GM12878 (cell line): ENCODE results near the gene USH1C. TPM values are rescaled to one million over a fixed set of nuclear protein-coding genes. Genes with fewer than 3 reads are reported as not detected.

ENCODE experiments used
- ATAC-seq: fragments of 200-7000 bp; cut with Tn5 transposase; 3 replicates; pipeline ENCODE4 v1.9.1; 2020; ENCODE audit warnings: mild to moderate bottlenecking, moderate library complexity
- BruUV-seq: library from RNA; stranded (reverse); fragments of 400-500 nt; replicated peaks from 2 replicates; lab custom pipeline; 2021; lab: Mats Ljungman, UMichigan
- CTCF ChIA-PET: fragments of 300-600 bp; sonication (Branson Sonifier 250); formaldehyde crosslinking; extraction: SDS; loops from one replicate; lab custom pipeline; 2021; ENCODE audit warnings: inconsistent platforms; lab: Yijun Ruan, JAX
- POLR2A ChIA-PET: fragments of 350-600 bp; formaldehyde crosslinking; extraction: SDS; loops from one replicate; lab custom pipeline; 2021; ENCODE audit warnings: inconsistent platforms; lab: Charles Lee
- RAD21 ChIA-PET: fragments of 300-600 bp; sonication (Branson Sonifier 250); formaldehyde crosslinking; loops from one replicate; lab custom pipeline; 2023; ENCODE audit warnings: antibody characterized with exemption; ENCODE audit not compliant: unreplicated experiment; lab: Charles Lee
- SMC1A ChIA-PET: fragments of 300-600 bp; sonication (Branson Sonifier 250); formaldehyde crosslinking; loops from one replicate; lab custom pipeline; 2023; ENCODE audit not compliant: unreplicated experiment, uncharacterized antibody; lab: Charles Lee
- DNase-seq: peaks from one replicate; pipeline ENCODE4 v3.0.0-alpha.2; 2011; ENCODE audit warnings: low read depth, low spot score
- FAIRE-seq: peaks from 3 replicates; lab custom pipeline; 2011; peaks lifted over from hg19 to GRCh38; lab: Jason Lieb, UNC
- H2AFZ ChIP-seq: 2 replicates; pipeline ENCODE4 v1.6.0; 2011; ENCODE audit warnings: low read depth, low read length, control low read depth; ENCODE audit not compliant: control insufficient read depth
- H3K27ac ChIP-seq: 2 replicates; pipeline ENCODE4 v1.5.1; 2011; ENCODE audit warnings: control low read depth; ENCODE audit not compliant: control insufficient read depth, insufficient read depth
- H3K27me3 ChIP-seq, 2 experiments: replicated peaks in 1 of 2; 2 replicates each; pipeline versions ENCODE4 v1.6.0 to v1.6.1; 2011; ENCODE audit warnings: low read length in 1 of 2; ENCODE audit not compliant: control insufficient read depth in 2 of 2, insufficient read depth in 2 of 2
- H3K36me3 ChIP-seq, 2 experiments: 2 replicates each; pipeline ENCODE4 v1.5.1; 2011; ENCODE audit warnings: low read length in 1 of 2; ENCODE audit not compliant: control insufficient read depth in 2 of 2, insufficient read depth in 2 of 2
- H3K4me1 ChIP-seq: 2 replicates; pipeline ENCODE4 v1.6.1; 2011; ENCODE audit warnings: mild to moderate bottlenecking, low read length, moderate library complexity, mixed read lengths; ENCODE audit not compliant: control insufficient read depth, insufficient read depth
- H3K4me2 ChIP-seq: 2 replicates; pipeline ENCODE4 v1.6.0; 2011; ENCODE audit warnings: control low read depth; ENCODE audit not compliant: control insufficient read depth, insufficient read depth
- H3K4me3 ChIP-seq: fragments of 200-600 bp; sonication (generic); 2 replicates; pipeline ENCODE4 v1.5.1; 2016
- H3K79me2 ChIP-seq: 2 replicates; pipeline ENCODE4 v1.6.0; 2011; ENCODE audit warnings: low read length; ENCODE audit not compliant: control insufficient read depth, insufficient read depth
- H3K9ac ChIP-seq: 2 replicates; pipeline ENCODE4 v1.8.0; 2011; ENCODE audit warnings: low read length, control low read depth, mixed read lengths; ENCODE audit not compliant: control insufficient read depth, insufficient read depth
- H3K9me3 ChIP-seq: replicated peaks from 3 replicates; pipeline ENCODE4 v1.5.1; 2011; ENCODE audit warnings: mild to moderate bottlenecking, low read length; ENCODE audit not compliant: control insufficient read depth, insufficient read depth
- H4K20me1 ChIP-seq: 2 replicates; pipeline ENCODE4 v1.6.0; 2011; ENCODE audit not compliant: control insufficient read depth, insufficient read depth
- ATF2 ChIP-seq: IDR thresholded peaks from 2 replicates; pipeline ENCODE4 v1.6.1; 2012; ENCODE audit warnings: low read length, inconsistent platforms
- NR2C1 ChIP-seq: fragments of 450-650 bp; IDR thresholded peaks from 2 replicates; pipeline ENCODE4 v1.6.1; 2017; ENCODE audit warnings: antibody characterized with exemption, mild to moderate bottlenecking, moderate library complexity
- PBX3 ChIP-seq: IDR thresholded peaks from 2 replicates; pipeline ENCODE4 v1.6.1; 2011; ENCODE audit warnings: mild to moderate bottlenecking, low read depth, low read length, moderate library complexity; ENCODE audit not compliant: insufficient replicate concordance
- SP1 ChIP-seq: IDR thresholded peaks from one replicate; pipeline ENCODE4 v1.6.1; 2011; ENCODE audit warnings: low read depth, low read length
- SPI1 ChIP-seq: IDR thresholded peaks from 2 replicates; pipeline ENCODE4 v1.6.1; 2011; ENCODE audit warnings: low read depth, mild to moderate bottlenecking, low read length, moderate library complexity, borderline replicate concordance; ENCODE audit not compliant: insufficient read depth
- WGBS: methylation state at CpG from one replicate; pipeline ENCODE4 v1.1.6; 2016; ENCODE audit warnings: low lambda C conversion rate; ENCODE audit not compliant: insufficient replicate concordance, insufficient coverage; ENCODE audit errors: missing lambda C conversion rate; 5-methylcytosine and 5-hydroxymethylcytosine counted together
- in situ Hi-C: fragments of 300-500 bp; cut with MboI; formaldehyde crosslinking; loops from 9 replicates; pipeline ENCODE4 v1.14.3; 2018; ENCODE audit warnings: mixed read lengths
- intact Hi-C: fragments of 100-400 bp; cut with micrococcal nuclease; formaldehyde crosslinking; loops from one replicate; pipeline ENCODE4 v1.14.2; 2022; ENCODE audit not compliant: unreplicated experiment
- polyA plus RNA-seq, 11 experiments: library from polyadenylated mRNA; depleted of rRNA in 4 of 11; unstranded in 6 of 11; stranded (reverse) in 5 of 11; fragments of >200 nt; fragmentation: Nextera tagmentation in 4 of 11; fragmentation: Illumina TruSeq in 1 of 11; extraction: Ambion mirVana in 4 of 11; extraction: Trizol in 1 of 11; gene quantifications; 1 replicate in 1 of 11; 2 replicates in 10 of 11; pipeline versions ENCODE4 v1.2.1 to v1.2.3, GENCODE V29; 2011 to 2016; ENCODE audit warnings: inconsistent platforms in 2 of 11, missing spikeins in 2 of 11, low read depth in 1 of 11
- total RNA-seq, 4 experiments: library from RNA; depleted of rRNA in 3 of 4; stranded (reverse); fragments of >200 nt in 3 of 4; fragmentation: Illumina TruSeq in 1 of 4; extraction: Trizol in 1 of 4; gene quantifications; 2 replicates each; pipeline versions ENCODE4 v1.2.1 to v1.2.3, GENCODE V29; 2013 to 2021

Gene USH1C
- total and polyA plus RNA-seq, 10 of the 15 experiments (the other 5 are each of a cell fraction or from before 2014, with no cell fraction given), result not detected

GRCh38 chr11:17572791-17573460, 28.7 kb upstream of the USH1C start (continued):
- TF ChIP-seq PBX3 (no peak), NR2C1 (no peak), ATF2 (no peak)

- CTCF ChIA-PET, result no interaction called here
- H3K27me3 ChIP-seq, result no peaks in the 10 kb centered on the region
- H3K36me3 ChIP-seq, result no peaks in the 10 kb centered on the region
- DNase-seq, result no peak
- POLR2A ChIA-PET, result no interaction called here
- in situ Hi-C loops (no loop called here), intact Hi-C loops (no loop called here)
- H3K4me3 ChIP-seq, result no peak overlapping the region
- no TSS peak for BruUV-seq
- H4K20me1 ChIP-seq, result no peaks in the 10 kb centered on the region
- peak; percentile 77 for ATAC-seq
- no peak for FAIRE-seq
- H2AFZ ChIP-seq, result no peak overlapping the region
- no peaks in the 10 kb centered on the region for H3K9me3 ChIP-seq
- H3K9ac ChIP-seq, result no peak overlapping the region
- peak; percentile 39 for TF ChIP-seq SPI1
- no peak for TF ChIP-seq SP1
- no peaks in the 10 kb centered on the region for H3K4me1 ChIP-seq
- RAD21 ChIA-PET, result no interaction called here
- SMC1A ChIA-PET, result no interaction called here
- H3K4me2 ChIP-seq, result no peak overlapping the region
- no peaks in the 10 kb centered on the region for H3K79me2 ChIP-seq
- H3K27ac ChIP-seq, result no peak overlapping the region
- no CpG with 5 or more reads among the region's 3 CpGs for WGBS
Observed at GRCh38 chr11:17572359-17572690, 28.1 kb upstream of the USH1C start.
